Thoracic aorta (tissue), 2 donors: ENCODE data around the gene MYLK. TPM values are rescaled to one million over a fixed set of nuclear protein-coding genes. Genes with fewer than 3 reads are reported as not detected.

Experiments used
- ATAC-seq: fragments of 150-250 bp; one replicate; pipeline ENCODE4 v1.8.0; 2017; ENCODE audit warnings: low read depth; ENCODE audit not compliant: insufficient number of reproducible peaks, low FRiP score
- DNase-seq: peaks from one replicate; pipeline ENCODE4 v3.0.0-alpha.2; 2020; ENCODE audit warnings: low spot score
- H3K27ac ChIP-seq, 2 donors: fragments of 200-600 bp; sonication (generic); 1 replicate in 1 of 2; 2 replicates in 1 of 2; pipeline ENCODE4 v1.5.1; 2016; ENCODE audit warnings: mild to moderate bottlenecking in 2 of 2, moderate library complexity in 2 of 2
- H3K27me3 ChIP-seq: fragments of 200-600 bp; sonication (generic); replicated peaks from 2 replicates; pipeline ENCODE4 v1.6.0; 2016; ENCODE audit warnings: mild to moderate bottlenecking; ENCODE audit not compliant: insufficient read depth
- H3K36me3 ChIP-seq: fragments of 200-600 bp; sonication (generic); one replicate; pipeline ENCODE4 v1.5.1; 2016
- H3K4me1 ChIP-seq, 2 donors: fragments of 200-600 bp; sonication (generic); 1 replicate in 1 of 2; 2 replicates in 1 of 2; pipeline versions ENCODE4 v1.5.1 to v1.6.0; 2016; ENCODE audit warnings: low read depth in 2 of 2, mild to moderate bottlenecking in 1 of 2; ENCODE audit not compliant: control insufficient read depth in 1 of 2
- H3K4me3 ChIP-seq: fragments of 200-600 bp; sonication (generic); 2 replicates; pipeline ENCODE4 v1.5.1; 2016; ENCODE audit warnings: mild to moderate bottlenecking
- H3K9me3 ChIP-seq: fragments of 200-600 bp; sonication (generic); 2 replicates; pipeline ENCODE4 v1.5.1; 2016
- CTCF ChIP-seq: fragments of 200-600 bp; sonication (generic); IDR thresholded peaks from one replicate; pipeline ENCODE4 v1.5.1; 2019; ENCODE audit warnings: antibody characterized with exemption
- total RNA-seq, 2 donors: library from RNA; depleted of rRNA; stranded (reverse); fragments of >200 nt; gene quantifications; one replicate each; pipeline versions ENCODE4 v1.1.0 to v1.2.3, GENCODE V29; 2016

The MYLK gene
- total RNA-seq, 2 donors from 2014 or later = 483 to 563 TPM

- no peak for DNase-seq
- no peak for ATAC-seq
- no peak overlapping the region for H3K4me3 ChIP-seq
- H3K36me3 ChIP-seq = peaks cover 9% of the 10 kb centered on the region
- peaks cover 8 to 34% of the 10 kb centered on the region in 2 donors for H3K4me1 ChIP-seq
- no peak overlapping the region for H3K27ac ChIP-seq
- TF ChIP-seq CTCF = no peak
- no peaks in the 10 kb centered on the region for H3K9me3 ChIP-seq
- no peaks in the 10 kb centered on the region for H3K27me3 ChIP-seq
Measured at GRCh38 chr3:123805504-123805903, 78.6 kb downstream of the MYLK start.

GRCh38 chr3:123805101-123805500, 79.0 kb downstream of the MYLK start:
- DNase-seq = no peak
- Histone ChIP-seq H3K4me3 (no peak overlapping the region), H3K9me3 (no peaks in the 10 kb centered on the region), H3K27ac (peak overlapping the region in 1 of 2 donors; percentile 1), H3K27me3 (no peaks in the 10 kb centered on the region), H3K36me3 (peaks cover 9% of the 10 kb centered on the region), H3K4me1 (peaks cover 12 to 36% of the 10 kb centered on the region in 2 donors)
- ATAC-seq = no peak
- TF ChIP-seq CTCF = no peak

- no peaks in the 10 kb centered on the region for H3K27me3 ChIP-seq
- peak overlapping the region in 1 of 2 donors; percentile 1 for H3K27ac ChIP-seq
- DNase-seq (no peak), ATAC-seq (no peak)
- no peak overlapping the region for H3K4me3 ChIP-seq
- no peaks in the 10 kb centered on the region for H3K9me3 ChIP-seq
- peaks cover 15 to 36% of the 10 kb centered on the region in 2 donors for H3K4me1 ChIP-seq
- no peak for TF ChIP-seq CTCF
- H3K36me3 ChIP-seq = peaks cover 8% of the 10 kb centered on the region
Measured at GRCh38 chr3:123804676-123805075, 79.5 kb downstream of the MYLK start.

- Histone ChIP-seq H3K27ac (no peak overlapping the region), H3K36me3 (peaks cover 5% of the 10 kb centered on the region), H3K9me3 (no peaks in the 10 kb centered on the region), H3K4me3 (no peak overlapping the region), H3K27me3 (no peaks in the 10 kb centered on the region), H3K4me1 (peaks cover 14 to 37% of the 10 kb centered on the region in 2 donors)
- ATAC-seq (no peak), DNase-seq (no peak)
- TF ChIP-seq CTCF = no peak
Measured at GRCh38 chr3:123803521-123803920, 80.6 kb downstream of the MYLK start.

GRCh38 chr3:123802007-123802625, 82.0 kb downstream of the MYLK start:
- no peak for TF ChIP-seq CTCF
- no peaks in the 10 kb centered on the region for H3K27me3 ChIP-seq
- H3K36me3 ChIP-seq = peaks cover 5% of the 10 kb centered on the region
- no peaks in the 10 kb centered on the region for H3K9me3 ChIP-seq
- no peak overlapping the region for H3K4me3 ChIP-seq
- H3K27ac ChIP-seq = peak overlapping the region in 1 of 2 donors; percentile 32
- ATAC-seq (no peak), DNase-seq (no peak)
- H3K4me1 ChIP-seq = peaks cover 7 to 26% of the 10 kb centered on the region in 2 donors
